ENCODE measurements around the gene TRIAP1.

Gene TRIAP1

GRCh38 chr12:120417917-120418580, 28.1 kb downstream of the TRIAP1 start:
- DNase-seq (ENCODE audit: low read depth), result no peak
- TF ChIP-seq CTCF (IDR thresholded peaks at IDR 0.05; ENCODE audit: control insufficient read depth, insufficient read depth, low read depth, low read length, missing control alignments), result no peak
- no peak overlapping the region for H3K4me3 ChIP-seq (ENCODE audit: control insufficient read depth, low read depth, low read length)

GRCh38 chr12:120416490-120417216, 29.5 kb downstream of the TRIAP1 start:
- H3K4me3 ChIP-seq (ENCODE audit: control insufficient read depth, low read depth, low read length), result no peak overlapping the region
- TF ChIP-seq CTCF (IDR thresholded peaks at IDR 0.05; ENCODE audit: control insufficient read depth, insufficient read depth, low read depth, low read length, missing control alignments), result no peak
- DNase-seq (ENCODE audit: low read depth), result no peak

GRCh38 chr12:120413901-120414695, 32.1 kb downstream of the TRIAP1 start:
- DNase-seq (ENCODE audit: low read depth), result no peak
- no peak overlapping the region for H3K4me3 ChIP-seq (ENCODE audit: control insufficient read depth, low read depth, low read length)
- TF ChIP-seq CTCF (IDR thresholded peaks at IDR 0.05; ENCODE audit: control insufficient read depth, insufficient read depth, low read depth, low read length, missing control alignments), result no peak

- DNase-seq (ENCODE audit: low read depth), result no peak
- H3K4me3 ChIP-seq (ENCODE audit: control insufficient read depth, low read depth, low read length), result no peak overlapping the region
These were observed 33.8 kb downstream of the TRIAP1 start for GRCh38 chr12:120412421-120412820.

GRCh38 chr12:120408771-120409170, 37.4 kb downstream of the TRIAP1 start:
- no peak overlapping the region for H3K4me3 ChIP-seq (ENCODE audit: control insufficient read depth, low read depth, low read length)
- TF ChIP-seq CTCF (IDR thresholded peaks at IDR 0.05; ENCODE audit: control insufficient read depth, insufficient read depth, low read depth, low read length, missing control alignments), result no peak
- no peak for DNase-seq (ENCODE audit: low read depth)

More at GRCh38 chr12:120412421-120412820, 33.8 kb downstream of the TRIAP1 start:
- TF ChIP-seq CTCF (IDR thresholded peaks at IDR 0.05; ENCODE audit: control insufficient read depth, insufficient read depth, low read depth, low read length, missing control alignments), result no peak

GRCh38 chr12:120406553-120406952, 39.6 kb downstream of the TRIAP1 start:
- no peak for DNase-seq (ENCODE audit: low read depth)
- H3K4me3 ChIP-seq (ENCODE audit: control insufficient read depth, low read depth, low read length), result no peak overlapping the region
- TF ChIP-seq CTCF (IDR thresholded peaks at IDR 0.05; ENCODE audit: control insufficient read depth, insufficient read depth, low read depth, low read length, missing control alignments), result no peak
